Panc1 (cell line): ENCODE data around the gene FAM83F. TPM values are rescaled to one million over a fixed set of nuclear protein-coding genes. Genes with fewer than 3 reads are reported as not detected.

ENCODE experiments used
- ATAC-seq: fragments of 200-7000 bp; cut with Tn5 transposase; 2 replicates; pipeline ENCODE4 v1.9.1; 2020; ENCODE audit warnings: mild to moderate bottlenecking, moderate library complexity
- BruUV-seq: library from RNA; stranded (reverse); fragments of 400-500 nt; replicated peaks from 2 replicates; lab custom pipeline; 2021; lab: Mats Ljungman, UMichigan
- CTCF ChIA-PET: fragments of 300-600 bp; sonication (Branson Sonifier 250); formaldehyde crosslinking; loops from one replicate; lab custom pipeline; 2022; ENCODE audit warnings: antibody characterized with exemption; lab: Charles Lee
- POLR2A ChIA-PET: fragments of 300-600 bp; sonication (Branson Sonifier 250); formaldehyde crosslinking; loops from one replicate; lab custom pipeline; 2022; ENCODE audit warnings: antibody characterized with exemption; lab: Charles Lee
- DNase-seq: peaks from one replicate; pipeline ENCODE4 v3.0.0-alpha.2; 2010; ENCODE audit warnings: low read depth, low spot score
- H3K27ac ChIP-seq: 2 replicates; pipeline ENCODE4 v1.5.1; 2011; ENCODE audit warnings: mild to moderate bottlenecking, low read length, inconsistent platforms
- H3K27me3 ChIP-seq: fragments of 200-500 bp; sonication (Bioruptor generic); 2 replicates; pipeline ENCODE4 v1.6.0; 2014; ENCODE audit warnings: low read length, inconsistent platforms; ENCODE audit not compliant: control insufficient read depth, insufficient read depth
- H3K36me3 ChIP-seq: fragments of 200-500 bp; sonication (Bioruptor generic); 2 replicates; pipeline ENCODE4 v1.5.1; 2014; ENCODE audit warnings: inconsistent platforms, mild to moderate bottlenecking, low read length, moderate library complexity; ENCODE audit not compliant: control insufficient read depth, insufficient read depth
- H3K4me1 ChIP-seq: 2 replicates; pipeline ENCODE4 v1.5.1; 2011; ENCODE audit warnings: inconsistent platforms, mild to moderate bottlenecking, low read length, moderate library complexity; ENCODE audit not compliant: control insufficient read depth, insufficient read depth
- H3K4me3 ChIP-seq, 2 experiments: 2 replicates each; pipeline ENCODE4 v1.5.1; 2011 to 2012; ENCODE audit warnings: low read depth in 2 of 2, low read length in 2 of 2, mild to moderate bottlenecking in 2 of 2, inconsistent platforms in 1 of 2, moderate library complexity in 1 of 2
- H3K9me3 ChIP-seq: fragments of 200-500 bp; sonication (Bioruptor generic); 2 replicates; pipeline ENCODE4 v1.5.1; 2014; ENCODE audit warnings: low read depth, mild to moderate bottlenecking, inconsistent platforms, low read length, moderate library complexity; ENCODE audit not compliant: control insufficient read depth, insufficient read depth
- POLR2AphosphoS5 ChIP-seq: IDR thresholded peaks from 2 replicates; pipeline ENCODE4 v1.6.1; 2012; ENCODE audit warnings: mild to moderate bottlenecking, low read depth, low read length, moderate library complexity
- SIN3A ChIP-seq: IDR thresholded peaks from 2 replicates; pipeline ENCODE4 v1.6.1; 2012; ENCODE audit warnings: low read depth, mild to moderate bottlenecking, low read length, moderate library complexity, borderline replicate concordance; ENCODE audit not compliant: insufficient read depth
- TCF7L2 ChIP-seq: IDR thresholded peaks from 2 replicates; pipeline ENCODE4 v1.6.1; 2011; ENCODE audit warnings: mild to moderate bottlenecking, low read depth, low read length, inconsistent platforms
- in situ Hi-C: cut with HindIII; loops from 2 replicates; pipeline ENCODE4 v1.10.0; 2016; ENCODE audit warnings: low sequenced_read_pairs, low pct_unique_long_range_greater_than_20kb
- intact Hi-C: fragments of 100-400 bp; cut with micrococcal nuclease; formaldehyde crosslinking; loops from one replicate; pipeline ENCODE4 v1.10.0; 2022; ENCODE audit not compliant: unreplicated experiment
- total RNA-seq: library from RNA; stranded (reverse); gene quantifications from one replicate; pipeline ENCODE4 v1.2.1, GENCODE V29; 2021; ENCODE audit not compliant: unreplicated experiment
- TF ChIP-seq, protein P1 (sequence below): fragments of 450-650 bp; IDR thresholded peaks from 2 replicates; pipeline ENCODE4 v1.5.1; 2017; ENCODE audit warnings: mild to moderate bottlenecking
- TF ChIP-seq, protein P2 (sequence below), 2 experiments: IDR thresholded peaks; 2 replicates each; pipeline ENCODE4 v1.6.1; 2011 to 2012; ENCODE audit warnings: low read depth in 2 of 2, control low read depth in 1 of 2, low read length in 1 of 2, mild to moderate bottlenecking in 1 of 2, moderate library complexity in 1 of 2; ENCODE audit not compliant: insufficient read depth in 1 of 2

FAM83F gene
- total RNA-seq, 1 experiment from 2014 or later, result 0.05 TPM

DNA sequence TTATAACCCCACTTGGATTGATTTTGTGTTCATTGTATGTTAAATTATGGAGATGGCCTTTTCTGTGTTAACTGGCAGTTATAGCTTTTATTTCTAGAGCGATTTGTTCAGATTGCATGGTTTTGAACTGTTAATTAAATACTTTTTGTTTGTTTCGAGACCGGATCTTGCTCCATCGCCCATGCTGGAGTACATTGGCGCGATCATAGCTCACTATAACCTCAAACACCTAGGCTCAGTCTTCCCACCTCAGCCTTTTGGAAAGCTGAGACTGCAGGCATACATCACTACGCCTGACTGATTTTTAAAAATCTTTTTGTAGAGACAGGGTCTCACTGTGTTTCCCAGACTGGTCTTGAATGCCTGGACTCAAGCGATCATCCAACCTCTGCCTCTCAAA is 77.0 kb downstream of the FAM83F start:
- Histone ChIP-seq H3K4me3 (no peak overlapping the region), H3K9me3 (no peaks in the 10 kb centered on the region), H3K27me3 (no peaks in the 10 kb centered on the region), H3K27ac (no peak overlapping the region), H3K4me1 (no peaks in the 10 kb centered on the region), H3K36me3 (no peaks in the 10 kb centered on the region)
- CTCF ChIA-PET, result no interaction called here
- TF ChIP-seq TCF7L2 (no peak), SIN3A (no peak), POLR2AphosphoS5 (no peak)
- TF ChIP-seq, protein P1, sequence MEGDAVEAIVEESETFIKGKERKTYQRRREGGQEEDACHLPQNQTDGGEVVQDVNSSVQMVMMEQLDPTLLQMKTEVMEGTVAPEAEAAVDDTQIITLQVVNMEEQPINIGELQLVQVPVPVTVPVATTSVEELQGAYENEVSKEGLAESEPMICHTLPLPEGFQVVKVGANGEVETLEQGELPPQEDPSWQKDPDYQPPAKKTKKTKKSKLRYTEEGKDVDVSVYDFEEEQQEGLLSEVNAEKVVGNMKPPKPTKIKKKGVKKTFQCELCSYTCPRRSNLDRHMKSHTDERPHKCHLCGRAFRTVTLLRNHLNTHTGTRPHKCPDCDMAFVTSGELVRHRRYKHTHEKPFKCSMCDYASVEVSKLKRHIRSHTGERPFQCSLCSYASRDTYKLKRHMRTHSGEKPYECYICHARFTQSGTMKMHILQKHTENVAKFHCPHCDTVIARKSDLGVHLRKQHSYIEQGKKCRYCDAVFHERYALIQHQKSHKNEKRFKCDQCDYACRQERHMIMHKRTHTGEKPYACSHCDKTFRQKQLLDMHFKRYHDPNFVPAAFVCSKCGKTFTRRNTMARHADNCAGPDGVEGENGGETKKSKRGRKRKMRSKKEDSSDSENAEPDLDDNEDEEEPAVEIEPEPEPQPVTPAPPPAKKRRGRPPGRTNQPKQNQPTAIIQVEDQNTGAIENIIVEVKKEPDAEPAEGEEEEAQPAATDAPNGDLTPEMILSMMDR, result no peak
- TF ChIP-seq, protein P2, sequence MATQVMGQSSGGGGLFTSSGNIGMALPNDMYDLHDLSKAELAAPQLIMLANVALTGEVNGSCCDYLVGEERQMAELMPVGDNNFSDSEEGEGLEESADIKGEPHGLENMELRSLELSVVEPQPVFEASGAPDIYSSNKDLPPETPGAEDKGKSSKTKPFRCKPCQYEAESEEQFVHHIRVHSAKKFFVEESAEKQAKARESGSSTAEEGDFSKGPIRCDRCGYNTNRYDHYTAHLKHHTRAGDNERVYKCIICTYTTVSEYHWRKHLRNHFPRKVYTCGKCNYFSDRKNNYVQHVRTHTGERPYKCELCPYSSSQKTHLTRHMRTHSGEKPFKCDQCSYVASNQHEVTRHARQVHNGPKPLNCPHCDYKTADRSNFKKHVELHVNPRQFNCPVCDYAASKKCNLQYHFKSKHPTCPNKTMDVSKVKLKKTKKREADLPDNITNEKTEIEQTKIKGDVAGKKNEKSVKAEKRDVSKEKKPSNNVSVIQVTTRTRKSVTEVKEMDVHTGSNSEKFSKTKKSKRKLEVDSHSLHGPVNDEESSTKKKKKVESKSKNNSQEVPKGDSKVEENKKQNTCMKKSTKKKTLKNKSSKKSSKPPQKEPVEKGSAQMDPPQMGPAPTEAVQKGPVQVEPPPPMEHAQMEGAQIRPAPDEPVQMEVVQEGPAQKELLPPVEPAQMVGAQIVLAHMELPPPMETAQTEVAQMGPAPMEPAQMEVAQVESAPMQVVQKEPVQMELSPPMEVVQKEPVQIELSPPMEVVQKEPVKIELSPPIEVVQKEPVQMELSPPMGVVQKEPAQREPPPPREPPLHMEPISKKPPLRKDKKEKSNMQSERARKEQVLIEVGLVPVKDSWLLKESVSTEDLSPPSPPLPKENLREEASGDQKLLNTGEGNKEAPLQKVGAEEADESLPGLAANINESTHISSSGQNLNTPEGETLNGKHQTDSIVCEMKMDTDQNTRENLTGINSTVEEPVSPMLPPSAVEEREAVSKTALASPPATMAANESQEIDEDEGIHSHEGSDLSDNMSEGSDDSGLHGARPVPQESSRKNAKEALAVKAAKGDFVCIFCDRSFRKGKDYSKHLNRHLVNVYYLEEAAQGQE (IDR thresholded peaks at IDR 0.05; ENCODE audit: insufficient read depth in 1 of 2, low read depth in 2 of 2, low read length in 1 of 2), result no peak
- intact Hi-C loops, result no loop called here
- in situ Hi-C loops, result no loop called here
- DNase-seq, result no peak
- no peak for ATAC-seq
- POLR2A ChIA-PET, result no interaction called here
- BruUV-seq, result no TSS peak

GRCh38 chr22:40076702-40077645 is 82.2 kb downstream of the FAM83F start:
- DNase-seq, result no peak
- Histone ChIP-seq H3K36me3 (no peaks in the 10 kb centered on the region), H3K27me3 (no peaks in the 10 kb centered on the region), H3K4me3 (no peak overlapping the region), H3K4me1 (no peaks in the 10 kb centered on the region; the same call in 1 of the 2 replicates), H3K9me3 (no peaks in the 10 kb centered on the region), H3K27ac (no peak overlapping the region)
- ATAC-seq, result no peak
- in situ Hi-C loops, result no loop called here
- POLR2A ChIA-PET, result interaction anchor here (0.8 kb wide), 1 partner anchor 1034 kb away, joined by 3 read pairs; no protein-coding TSS in a partner anchor
- CTCF ChIA-PET, result no interaction called here
- intact Hi-C loops, result no loop called here
- no TSS peak for BruUV-seq
- no peak for TF ChIP-seq TCF7L2
- TF ChIP-seq POLR2AphosphoS5, result no peak
- TF ChIP-seq, protein P2 (IDR thresholded peaks at IDR 0.05; ENCODE audit: insufficient read depth in 1 of 2, low read depth in 2 of 2, low read length in 1 of 2), result no peak
- TF ChIP-seq, protein P1, result no peak
- TF ChIP-seq SIN3A, result no peak
